ENCODE results near the gene AP1B1. TPM values are rescaled to one million over a fixed set of nuclear protein-coding genes. Genes with fewer than 3 reads are reported as not detected.

Gene AP1B1
- total RNA-seq, 2 donors from 2014 or later = 104 to 143 TPM

DNA sequence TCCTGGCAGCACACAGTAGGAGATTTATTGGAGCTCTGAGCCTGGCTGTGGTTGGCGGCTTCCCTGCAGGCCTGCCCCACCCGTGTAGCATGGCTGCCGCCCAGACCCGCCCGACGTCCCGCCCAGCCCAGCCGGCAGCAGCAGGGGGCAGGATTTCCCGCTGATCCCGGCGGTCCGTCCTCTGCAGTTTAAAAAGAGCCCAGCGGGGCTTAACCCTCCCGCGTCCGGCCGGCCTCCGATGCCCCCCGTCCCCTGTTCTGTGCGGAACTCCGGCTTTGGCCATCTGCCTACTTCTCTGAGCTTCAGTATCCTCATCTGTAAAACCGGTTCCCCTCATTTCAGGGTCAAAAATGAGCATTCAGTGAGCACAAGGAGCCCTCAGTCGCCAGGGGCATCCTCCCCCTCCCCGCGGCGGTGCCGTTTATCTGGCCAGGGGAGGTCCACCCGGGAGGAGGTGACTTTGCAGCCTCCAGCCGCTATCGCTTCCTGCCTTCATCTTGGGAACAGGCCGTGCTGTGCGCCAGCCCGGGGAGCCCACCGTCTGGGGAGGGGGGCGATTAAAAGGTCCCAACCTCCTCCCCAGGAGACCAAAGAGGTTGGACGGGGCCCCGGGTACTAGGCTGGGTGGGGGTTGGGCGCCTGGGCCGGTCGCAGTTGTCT is 82.1 kb downstream of the AP1B1 start, which contains the start of gene GAS2L1:
Gene GAS2L1 (plus strand): TSS at position 476 of the 660 bp plus-strand sequence. CDS start 1,456 bp downstream, outside the sequence.
- TF ChIP-seq POLR2AphosphoS5 (IDR thresholded peaks at IDR 0.05) (peak; percentile 63), POLR2A (IDR thresholded peaks at IDR 0.05) (no peak), CTCF (IDR thresholded peaks at IDR 0.05) (peak; percentile 57 to 88 (median 81))
- under 1% methylated on average over 40 of the region's 40 CpGs for WGBS
- intact Hi-C loops (cut with DNase I) = loop anchor here (1.0 to 2.0 kb wide), 2 partner anchors 52 to 82 kb away; partner anchors contain the start of gene AP1B1
- H3K27ac ChIP-seq = peak within 1 kb of the TSS; percentile 56 to 89
- no peaks in the 10 kb centered on the region for H3K9me3 ChIP-seq
- H3K36me3 ChIP-seq = no peaks in the 10 kb centered on the region
- H3K4me1 ChIP-seq (replicated peaks) = peaks cover 27% of the 10 kb centered on the region
- H3K4me3 ChIP-seq = peak within 1 kb of the TSS; percentile 59 to 97
- DNase-seq (ENCODE audit: low spot score) = peak; percentile 83
- no peaks in the 10 kb centered on the region for H3K27me3 ChIP-seq (replicated peaks; ENCODE audit: insufficient read depth)

- no peak overlapping the region for H3K27ac ChIP-seq
- peaks cover 24% of the 10 kb centered on the region for H3K4me1 ChIP-seq (replicated peaks)
- H3K27me3 ChIP-seq (replicated peaks; ENCODE audit: insufficient read depth) = no peaks in the 10 kb centered on the region
- no peaks in the 10 kb centered on the region for H3K9me3 ChIP-seq
- no peak for DNase-seq (ENCODE audit: low spot score)
- TF ChIP-seq POLR2A (IDR thresholded peaks at IDR 0.05) (no peak), POLR2AphosphoS5 (IDR thresholded peaks at IDR 0.05) (no peak), CTCF (IDR thresholded peaks at IDR 0.05) (no peak)
- intact Hi-C loops (cut with DNase I) = loop anchor here (1.0 to 2.0 kb wide), 2 partner anchors 53 to 82 kb away; partner anchors contain the start of gene AP1B1
- H3K4me3 ChIP-seq = peak overlapping the region in 1 of 2 donors; percentile 59
- no peaks in the 10 kb centered on the region for H3K36me3 ChIP-seq
- WGBS = 43% methylated on average over 7 of the region's 7 CpGs
Measured at GRCh38 chr22:29305836-29306174, 82.6 kb downstream of the AP1B1 start.

DNA sequence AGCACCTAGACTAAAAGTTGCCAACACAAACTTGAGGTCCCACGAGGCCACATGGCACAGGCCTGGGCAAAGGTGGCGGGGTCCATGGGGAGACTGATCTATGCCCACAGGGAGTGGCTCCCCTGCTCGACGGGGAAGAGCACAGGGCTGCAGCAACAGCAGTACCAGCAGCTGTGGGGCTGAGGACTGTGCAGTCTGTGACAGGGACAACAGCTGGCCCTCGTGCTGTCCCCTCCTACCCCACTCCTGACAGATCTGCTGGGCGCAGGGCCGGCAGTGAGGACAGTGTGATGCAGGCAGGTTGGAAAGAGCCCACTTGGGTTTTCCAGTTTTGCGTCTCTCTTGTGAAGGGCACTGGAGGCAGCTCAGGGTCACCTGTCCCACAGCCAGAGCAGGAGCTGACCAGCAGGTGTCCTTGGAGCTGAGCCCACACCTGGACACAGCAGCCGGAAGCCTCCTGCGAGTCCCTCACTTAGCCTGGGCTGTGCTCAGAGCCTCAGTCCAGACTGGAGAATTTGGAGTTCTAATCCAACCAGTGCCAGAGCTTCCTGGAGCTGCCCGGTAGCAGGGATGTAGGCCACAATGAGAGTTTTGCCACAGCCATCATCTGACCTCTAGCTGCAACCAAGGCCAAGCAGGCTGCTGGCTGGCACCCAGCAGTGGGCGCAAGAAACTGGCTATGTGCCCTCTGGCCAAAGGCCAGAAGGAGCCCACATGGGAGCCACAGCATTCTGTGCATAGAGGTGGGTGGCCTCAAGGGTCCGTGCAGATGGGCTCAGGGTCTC is 85.5 kb downstream of the AP1B1 start:
- Histone ChIP-seq H3K9me3 (no peaks in the 10 kb centered on the region), H3K4me3 (no peak overlapping the region), H3K4me1 (replicated peaks) (peaks cover 8% of the 10 kb centered on the region), H3K27me3 (replicated peaks; ENCODE audit: insufficient read depth) (no peaks in the 10 kb centered on the region), H3K36me3 (peaks cover 13 to 16% of the 10 kb centered on the region in 2 donors), H3K27ac (peak overlapping the region in 1 of 2 donors; percentile 5)
- DNase-seq (ENCODE audit: low spot score) = no peak
- TF ChIP-seq POLR2A (IDR thresholded peaks at IDR 0.05) (no peak), CTCF (IDR thresholded peaks at IDR 0.05) (no peak), POLR2AphosphoS5 (IDR thresholded peaks at IDR 0.05) (no peak)
- intact Hi-C loops (cut with DNase I) = no loop called here
- whole genome bisulfite sequencing = 46% methylated on average over 12 of the region's 13 CpGs

GRCh38 chr22:29302402-29302680 is 86.0 kb downstream of the AP1B1 start:
- WGBS = 34% methylated on average over 2 of the region's 2 CpGs
- no peaks in the 10 kb centered on the region for H3K9me3 ChIP-seq
- H3K27ac ChIP-seq = peak overlapping the region in 1 of 2 donors; percentile 5
- intact Hi-C loops (cut with DNase I) = no loop called here
- TF ChIP-seq POLR2A (IDR thresholded peaks at IDR 0.05) (no peak), CTCF (IDR thresholded peaks at IDR 0.05) (no peak), POLR2AphosphoS5 (IDR thresholded peaks at IDR 0.05) (no peak)
- DNase-seq (ENCODE audit: low spot score) = no peak
- H3K4me3 ChIP-seq = no peak overlapping the region
- peaks cover 13 to 16% of the 10 kb centered on the region in 2 donors for H3K36me3 ChIP-seq
- H3K4me1 ChIP-seq (replicated peaks) = peaks cover 3% of the 10 kb centered on the region
- no peaks in the 10 kb centered on the region for H3K27me3 ChIP-seq (replicated peaks; ENCODE audit: insufficient read depth)
